Testis (tissue), 3 donors: Measurements from ENCODE around the gene AQP3. TPM values are rescaled to one million over a fixed set of nuclear protein-coding genes. Genes with fewer than 3 reads are reported as not detected.

ENCODE experiments used
- DNase-seq: peaks from one replicate; pipeline ENCODE4 v3.0.0-alpha.2; 2019
- H3K27ac ChIP-seq, 2 donors: fragments of 200-600 bp; sonication (generic); one replicate each; pipeline ENCODE4 v1.5.1; 2019
- H3K27me3 ChIP-seq: fragments of 200-600 bp; sonication (generic); one replicate; pipeline ENCODE4 v1.5.1; 2019
- H3K36me3 ChIP-seq: fragments of 200-600 bp; sonication (generic); one replicate; pipeline ENCODE4 v1.5.1; 2017; ENCODE audit warnings: low read depth; ENCODE audit errors: missing control alignments
- H3K4me1 ChIP-seq: fragments of 200-600 bp; sonication (generic); one replicate; pipeline ENCODE4 v1.5.1; 2019
- H3K4me3 ChIP-seq, 2 donors: fragments of 200-600 bp; sonication (generic); one replicate each; pipeline ENCODE4 v1.5.1; 2017 to 2019
- H3K9me3 ChIP-seq: fragments of 200-600 bp; sonication (generic); one replicate; pipeline ENCODE4 v1.5.1; 2017
- POLR2A ChIP-seq: fragments of 450-650 bp; IDR thresholded peaks from one replicate; pipeline ENCODE4 v1.6.1; 2017; ENCODE audit warnings: antibody characterized with exemption, mild to moderate bottlenecking, moderate library complexity
- WGBS, 2 donors: methylation state at CpG; one replicate each; pipeline ENCODE4 v1.1.5; 2018; 5-methylcytosine and 5-hydroxymethylcytosine counted together
- intact Hi-C: fragments of 100-400 bp; cut with DNase I; formaldehyde crosslinking; loops from one replicate; pipeline ENCODE4 v1.15.1; 2023; ENCODE audit warnings: low total_unique reads
- polyA plus RNA-seq: library from polyadenylated mRNA; stranded (reverse); fragments of 350-450 nt; fragmentation: Illumina TruSeq; extraction: RNeasy Lipid Tissue Mini Kit (QIAGEN cat#74804); gene quantifications from one replicate; pipeline ENCODE4 v1.2.3, GENCODE V29; 2014; ENCODE audit warnings: low read depth, low replicate concordance; ENCODE audit not compliant: insufficient read depth
- total RNA-seq, 2 donors: library from RNA; depleted of rRNA; stranded (reverse); fragments of >200 nt; gene quantifications; one replicate each; pipeline ENCODE4 v1.2.3, GENCODE V29; 2016
- TF ChIP-seq, protein P1 (sequence below), 3 experiments: fragments of 450-650 bp in 2 of 3; fragments of 200-600 bp in 1 of 3; sonication (generic) in 1 of 3; IDR thresholded peaks; one replicate each; pipeline ENCODE4 v1.5.1; 2016 to 2019; ENCODE audit warnings: antibody characterized with exemption in 3 of 3, mild to moderate bottlenecking in 2 of 3, moderate library complexity in 1 of 3

Gene AQP3
- total and polyA plus RNA-seq, 3 donors from 2014 or later: 4.6 to 9.0 (median 6.3) TPM

DNA sequence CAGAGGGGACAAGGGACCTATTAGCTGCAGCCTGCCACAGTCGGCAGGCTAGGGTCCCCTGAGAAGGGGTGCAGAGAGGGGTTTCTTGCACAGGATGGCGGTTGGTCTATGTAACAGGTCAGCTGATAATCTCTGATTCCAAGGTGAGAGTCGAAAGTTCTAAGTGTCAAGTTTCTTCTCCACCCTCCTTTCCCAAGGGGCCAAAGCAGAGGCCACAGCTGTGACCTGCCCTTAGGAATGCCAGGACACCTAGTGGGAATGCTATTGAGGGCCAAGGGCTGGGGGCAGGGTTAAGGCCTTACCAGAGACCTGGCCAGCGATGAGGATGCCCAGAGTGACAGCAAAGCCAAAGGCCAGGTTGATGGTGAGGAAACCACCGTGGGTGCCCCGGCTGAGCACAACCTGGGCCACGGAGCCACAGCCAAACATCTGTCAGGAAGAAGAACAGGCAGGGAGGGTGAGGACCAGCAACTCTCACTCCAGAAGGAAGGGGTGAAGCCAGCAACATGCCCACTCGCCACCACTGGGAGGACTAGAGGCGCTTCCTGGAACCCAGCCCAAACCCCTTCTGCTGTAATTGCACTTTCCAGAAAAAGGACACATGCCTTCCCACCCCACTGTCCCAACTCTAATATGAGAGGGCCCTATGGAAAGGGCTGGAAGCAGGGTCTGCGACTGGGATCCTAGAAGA is 3.8 kb downstream of the AQP3 start:
- Histone ChIP-seq H3K27me3 (no peaks in the 10 kb centered on the region), H3K9me3 (no peaks in the 10 kb centered on the region), H3K4me1 (peaks cover 11% of the 10 kb centered on the region), H3K27ac (no peak overlapping the region), H3K4me3 (no peak overlapping the region), H3K36me3 (no peaks in the 10 kb centered on the region)
- no peak for TF ChIP-seq POLR2A
- 85 to 86% methylated on average over 8 to 10 of the region's 10 CpGs for WGBS, 2 donors
- intact Hi-C loops: no loop called here
- DNase-seq: no peak

DNA sequence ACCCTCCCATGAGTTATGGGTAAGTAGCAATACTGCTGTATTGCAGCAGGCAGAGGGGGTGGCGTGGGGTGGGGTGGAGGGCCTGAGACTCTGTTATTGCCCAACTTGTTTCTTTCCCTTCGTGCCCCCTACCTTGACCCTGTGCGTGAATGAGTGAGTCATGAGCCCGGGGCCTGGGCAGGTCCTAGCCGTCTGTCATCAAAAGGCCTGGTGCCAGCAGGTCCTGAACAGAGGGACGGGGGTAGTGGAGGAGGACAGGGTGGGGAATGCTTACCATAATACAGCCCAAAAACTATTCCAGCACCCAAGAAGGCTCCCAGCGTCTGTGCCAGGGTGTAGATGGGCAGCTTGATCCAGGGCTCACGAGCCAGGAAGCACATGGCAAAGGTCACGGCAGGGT is 4.3 kb downstream of the AQP3 start:
- no peak for DNase-seq

GRCh38 chr9:33442125-33442524 is 5.3 kb downstream of the AQP3 start:
- peaks cover 9% of the 10 kb centered on the region for H3K4me1 ChIP-seq
- TF ChIP-seq, protein P1, sequence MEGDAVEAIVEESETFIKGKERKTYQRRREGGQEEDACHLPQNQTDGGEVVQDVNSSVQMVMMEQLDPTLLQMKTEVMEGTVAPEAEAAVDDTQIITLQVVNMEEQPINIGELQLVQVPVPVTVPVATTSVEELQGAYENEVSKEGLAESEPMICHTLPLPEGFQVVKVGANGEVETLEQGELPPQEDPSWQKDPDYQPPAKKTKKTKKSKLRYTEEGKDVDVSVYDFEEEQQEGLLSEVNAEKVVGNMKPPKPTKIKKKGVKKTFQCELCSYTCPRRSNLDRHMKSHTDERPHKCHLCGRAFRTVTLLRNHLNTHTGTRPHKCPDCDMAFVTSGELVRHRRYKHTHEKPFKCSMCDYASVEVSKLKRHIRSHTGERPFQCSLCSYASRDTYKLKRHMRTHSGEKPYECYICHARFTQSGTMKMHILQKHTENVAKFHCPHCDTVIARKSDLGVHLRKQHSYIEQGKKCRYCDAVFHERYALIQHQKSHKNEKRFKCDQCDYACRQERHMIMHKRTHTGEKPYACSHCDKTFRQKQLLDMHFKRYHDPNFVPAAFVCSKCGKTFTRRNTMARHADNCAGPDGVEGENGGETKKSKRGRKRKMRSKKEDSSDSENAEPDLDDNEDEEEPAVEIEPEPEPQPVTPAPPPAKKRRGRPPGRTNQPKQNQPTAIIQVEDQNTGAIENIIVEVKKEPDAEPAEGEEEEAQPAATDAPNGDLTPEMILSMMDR (IDR thresholded peaks at IDR 0.05): no peak
- TF ChIP-seq POLR2A: no peak
- H3K4me3 ChIP-seq: no peak overlapping the region
- 91 to 95% methylated on average over 15 of the region's 15 CpGs for WGBS, 2 donors
- no peaks in the 10 kb centered on the region for H3K36me3 ChIP-seq
- no peaks in the 10 kb centered on the region for H3K9me3 ChIP-seq
- intact Hi-C loops: no loop called here
- no peak overlapping the region for H3K27ac ChIP-seq
- no peak for DNase-seq
- no peaks in the 10 kb centered on the region for H3K27me3 ChIP-seq

More for the DNA sequence above, 4.3 kb downstream of the AQP3 start:
- no peak overlapping the region for H3K4me3 ChIP-seq
- 89 to 96% methylated on average over 9 of the region's 9 CpGs for WGBS, 2 donors
- H3K36me3 ChIP-seq: no peaks in the 10 kb centered on the region
- H3K9me3 ChIP-seq: no peaks in the 10 kb centered on the region
- peaks cover 11% of the 10 kb centered on the region for H3K4me1 ChIP-seq
- no peak for TF ChIP-seq POLR2A
- TF ChIP-seq, protein P1 (IDR thresholded peaks at IDR 0.05): no peak
- intact Hi-C loops: no loop called here
- H3K27ac ChIP-seq: no peak overlapping the region
- H3K27me3 ChIP-seq: no peaks in the 10 kb centered on the region

DNA sequence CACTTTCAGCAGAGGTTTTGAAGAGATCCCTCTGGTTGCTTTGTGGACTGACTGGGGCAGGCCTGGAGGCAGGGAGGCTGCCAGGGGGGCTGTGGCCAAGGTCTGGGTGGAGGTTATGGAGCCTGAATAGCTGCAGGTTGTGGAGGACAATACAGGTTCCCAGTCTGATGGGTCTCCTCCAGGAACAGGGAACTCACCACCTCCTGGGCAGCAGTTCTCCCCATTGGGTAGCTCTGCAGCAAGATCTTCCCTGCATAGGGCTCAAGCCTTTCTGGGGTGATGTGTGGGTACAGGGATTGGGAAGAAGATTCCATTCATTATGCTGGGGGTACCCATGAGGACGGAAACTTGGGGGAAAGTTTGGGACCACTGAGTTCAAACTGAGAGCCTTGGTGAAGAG is 6.8 kb downstream of the AQP3 start:
- H3K4me3 ChIP-seq: no peak overlapping the region
- no peaks in the 10 kb centered on the region for H3K27me3 ChIP-seq
- intact Hi-C loops: no loop called here
- 83 to 96% methylated on average over 1 of the region's 1 CpG for WGBS, 2 donors
- H3K27ac ChIP-seq: no peak overlapping the region
- peaks cover 3% of the 10 kb centered on the region for H3K4me1 ChIP-seq
- no peaks in the 10 kb centered on the region for H3K9me3 ChIP-seq
- no peak for DNase-seq
- TF ChIP-seq, protein P1 (IDR thresholded peaks at IDR 0.05): no peak
- no peak for TF ChIP-seq POLR2A
- no peaks in the 10 kb centered on the region for H3K36me3 ChIP-seq

DNA sequence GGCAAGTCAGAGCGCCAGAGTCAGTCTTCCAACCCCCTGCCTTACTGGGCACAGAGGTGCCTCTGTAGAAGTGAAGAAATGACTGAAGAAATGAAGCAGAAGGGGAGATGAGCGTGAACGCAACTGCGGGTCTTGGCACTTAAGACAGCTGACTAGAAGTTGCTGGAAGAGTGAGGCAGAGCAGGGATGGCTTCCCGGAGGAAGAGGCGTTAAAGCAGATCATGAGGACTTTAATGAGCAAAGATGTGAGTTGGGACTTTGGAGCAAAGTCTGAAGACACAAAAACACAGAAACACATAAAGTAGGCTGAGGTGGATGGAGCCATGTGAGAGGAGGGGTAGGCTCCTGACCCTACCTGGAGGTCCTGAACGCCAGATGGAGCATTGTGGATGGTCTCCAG is 7.2 kb downstream of the AQP3 start:
- TF ChIP-seq, protein P1 (IDR thresholded peaks at IDR 0.05): no peak
- TF ChIP-seq POLR2A: no peak

More for the DNA sequence above, 7.2 kb downstream of the AQP3 start:
- no peak for DNase-seq
- Histone ChIP-seq H3K27ac (no peak overlapping the region), H3K36me3 (no peaks in the 10 kb centered on the region), H3K9me3 (no peaks in the 10 kb centered on the region), H3K4me1 (peaks cover 1% of the 10 kb centered on the region), H3K4me3 (no peak overlapping the region), H3K27me3 (no peaks in the 10 kb centered on the region)
- 89 to 94% methylated on average over 7 of the region's 7 CpGs for WGBS, 2 donors
- intact Hi-C loops: no loop called here
